GM12865 (cell line): ENCODE data around the gene GVQW3.

ENCODE experiments used
- DNase-seq: peaks from one replicate; pipeline ENCODE4 v3.0.0; 2010; ENCODE audit warnings: low read depth
- H3K4me3 ChIP-seq: 2 replicates; pipeline ENCODE4 v1.5.1; 2011; ENCODE audit warnings: mild to moderate bottlenecking, low read depth, low read length, control low read depth
- CTCF ChIP-seq: IDR thresholded peaks from 2 replicates; pipeline ENCODE4 v1.5.1; 2011; ENCODE audit warnings: low read length, control low read depth, low read depth, inconsistent platforms; ENCODE audit not compliant: insufficient read depth; ENCODE audit errors: missing control alignments

GVQW3 gene

GRCh38 chr11:76408171-76408965 is 27.2 kb downstream of the GVQW3 start:
- DNase-seq = no peak
- H3K4me3 ChIP-seq = no peak overlapping the region

GRCh38 chr11:76410851-76411357 is 29.8 kb downstream of the GVQW3 start:
- no peak for DNase-seq
- H3K4me3 ChIP-seq = no peak overlapping the region
- no peak for TF ChIP-seq CTCF

More at GRCh38 chr11:76408171-76408965, 27.2 kb downstream of the GVQW3 start:
- TF ChIP-seq CTCF = no peak

- DNase-seq = no peak
- TF ChIP-seq CTCF = no peak
- H3K4me3 ChIP-seq = no peak overlapping the region
Measured at GRCh38 chr11:76415073-76415472, 34.0 kb downstream of the GVQW3 start.

- peak; percentile 33 for DNase-seq
- no peak overlapping the region for H3K4me3 ChIP-seq
- TF ChIP-seq CTCF = peak; percentile 60
Measured at GRCh38 chr11:76419896-76420295, 38.8 kb downstream of the GVQW3 start.

- DNase-seq = peak; percentile 67
- TF ChIP-seq CTCF = no peak
- no peak overlapping the region for H3K4me3 ChIP-seq
Measured at GRCh38 chr11:76424379-76424778, 43.3 kb downstream of the GVQW3 start.

GRCh38 chr11:76424891-76425290 is 43.8 kb downstream of the GVQW3 start:
- no peak for TF ChIP-seq CTCF
- no peak overlapping the region for H3K4me3 ChIP-seq
- peak; percentile 24 for DNase-seq
